Measurements from ENCODE around the gene EIF4G3. TPM values are rescaled to one million over a fixed set of nuclear protein-coding genes. Genes with fewer than 3 reads are reported as not detected.
"Not testable (repeated sequence)": the region's sequence is repeated elsewhere in the genome, so short reads cannot be mapped to it uniquely, and the experiment has no call there.

The EIF4G3 gene
- total and polyA plus RNA-seq, 3 experiments from 2014 or later = 13.0 to 51.3 (median 46.8) TPM

DNA sequence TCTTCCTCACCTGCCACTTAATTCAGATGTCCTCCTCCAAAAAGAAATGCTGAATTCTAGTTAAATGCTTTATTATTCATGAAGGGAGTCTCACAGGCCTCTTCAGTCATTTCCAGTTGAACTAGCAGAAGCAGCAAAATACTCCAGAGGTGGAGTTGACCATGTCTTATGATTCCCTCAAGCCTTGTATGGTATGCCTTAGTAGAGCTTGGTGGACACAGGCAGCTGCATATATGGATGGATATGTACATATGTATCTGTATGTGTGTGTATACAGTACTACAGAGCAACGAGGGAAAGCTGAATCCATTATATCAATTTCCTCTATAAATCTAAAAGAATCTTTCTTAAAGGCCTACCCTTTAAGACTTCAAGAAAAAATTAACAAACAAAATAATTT lies 306.0 kb downstream of the EIF4G3 start:
- Mint-ChIP-seq H3K4me3 (no peak overlapping the region), H3K4me1 (peaks cover 1 to 19% (median 8%) of the 10 kb centered on the region in 3 donors), H3K27ac (no peak overlapping the region), H3K36me3 (peaks cover 2 to 8% (median 6%) of the 10 kb centered on the region in 3 donors), H3K9me3 (no peaks in the 10 kb centered on the region), H3K27me3 (no peaks in the 10 kb centered on the region)
- Histone ChIP-seq H3K36me3 (ENCODE audit: insufficient read depth, low read length) (no peaks in the 10 kb centered on the region), H3K27me3 (ENCODE audit: insufficient read depth, low read length, poor library complexity, severe bottlenecking) (no peaks in the 10 kb centered on the region), H3K9me3 (ENCODE audit: low read length) (no peaks in the 10 kb centered on the region), H3K4me3 (ENCODE audit: low read length) (no peak overlapping the region), H3K4me1 (ENCODE audit: insufficient read depth, low read length) (no peaks in the 10 kb centered on the region), H3K27ac (ENCODE audit: low read depth, low read length) (no peak overlapping the region)
- no peak for DNase-seq
- ChIA-PET POLR2A (no interaction called here), CTCF (no interaction called here)

- no peaks in the 10 kb centered on the region for H3K4me1 ChIP-seq (ENCODE audit: insufficient read depth, low read length)
- H3K27ac Mint-ChIP-seq = no peak overlapping the region
- no peaks in the 10 kb centered on the region for H3K9me3 ChIP-seq (ENCODE audit: low read length)
- ChIA-PET CTCF (no interaction called here), POLR2A (no interaction called here)
- no peak overlapping the region for H3K4me3 ChIP-seq (ENCODE audit: low read length)
- H3K4me1 Mint-ChIP-seq = peaks cover 0 to 5% (median 0%) of the 10 kb centered on the region in 3 donors
- no peaks in the 10 kb centered on the region for H3K36me3 ChIP-seq (ENCODE audit: insufficient read depth, low read length)
- H3K27me3 ChIP-seq (ENCODE audit: insufficient read depth, low read length, poor library complexity, severe bottlenecking) = no peaks in the 10 kb centered on the region
- no peaks in the 10 kb centered on the region for H3K9me3 Mint-ChIP-seq
- H3K27ac ChIP-seq (ENCODE audit: low read depth, low read length) = no peak overlapping the region
- DNase-seq = no peak
- H3K27me3 Mint-ChIP-seq = no peaks in the 10 kb centered on the region
- no peak overlapping the region for H3K4me3 Mint-ChIP-seq
- peaks cover 2 to 19% (median 11%) of the 10 kb centered on the region in 3 donors for H3K36me3 Mint-ChIP-seq
Observed at GRCh38 chr1:20868263-20868662, 308.4 kb downstream of the EIF4G3 start.

DNA sequence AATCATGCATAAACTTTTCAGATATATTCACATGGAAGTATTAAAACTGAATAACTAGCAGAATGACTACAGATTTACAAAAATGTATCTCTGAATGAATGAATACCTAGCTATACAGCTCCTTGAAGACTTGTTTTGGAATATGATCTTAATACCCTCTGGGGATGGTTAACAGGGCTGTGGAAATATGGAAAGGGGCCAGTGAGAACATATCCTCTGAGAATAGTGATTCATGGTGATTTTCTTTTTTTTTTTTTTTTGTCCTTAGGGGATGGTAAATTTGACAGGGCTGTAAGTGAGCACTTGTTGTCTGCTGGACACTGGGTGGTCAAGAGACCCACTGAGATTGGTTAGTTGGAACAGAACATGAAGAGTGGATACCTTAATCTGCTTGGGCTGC lies 308.9 kb downstream of the EIF4G3 start:
- H3K36me3 ChIP-seq (ENCODE audit: insufficient read depth, low read length) = no peaks in the 10 kb centered on the region
- Mint-ChIP-seq H3K27me3 (no peaks in the 10 kb centered on the region), H3K9me3 (no peaks in the 10 kb centered on the region), H3K4me3 (no peak overlapping the region), H3K36me3 (peaks cover 2 to 22% (median 11%) of the 10 kb centered on the region in 3 donors), H3K4me1 (peaks cover 0 to 1% (median 0%) of the 10 kb centered on the region in 3 donors), H3K27ac (no peak overlapping the region)
- no peaks in the 10 kb centered on the region for H3K9me3 ChIP-seq (ENCODE audit: low read length)
- ChIA-PET POLR2A (no interaction called here), CTCF (no interaction called here)
- no peaks in the 10 kb centered on the region for H3K4me1 ChIP-seq (ENCODE audit: insufficient read depth, low read length)
- H3K27me3 ChIP-seq (ENCODE audit: insufficient read depth, low read length, poor library complexity, severe bottlenecking) = no peaks in the 10 kb centered on the region
- DNase-seq = no peak
- H3K27ac ChIP-seq (ENCODE audit: low read depth, low read length) = no peak overlapping the region
- H3K4me3 ChIP-seq (ENCODE audit: low read length) = no peak overlapping the region

DNA sequence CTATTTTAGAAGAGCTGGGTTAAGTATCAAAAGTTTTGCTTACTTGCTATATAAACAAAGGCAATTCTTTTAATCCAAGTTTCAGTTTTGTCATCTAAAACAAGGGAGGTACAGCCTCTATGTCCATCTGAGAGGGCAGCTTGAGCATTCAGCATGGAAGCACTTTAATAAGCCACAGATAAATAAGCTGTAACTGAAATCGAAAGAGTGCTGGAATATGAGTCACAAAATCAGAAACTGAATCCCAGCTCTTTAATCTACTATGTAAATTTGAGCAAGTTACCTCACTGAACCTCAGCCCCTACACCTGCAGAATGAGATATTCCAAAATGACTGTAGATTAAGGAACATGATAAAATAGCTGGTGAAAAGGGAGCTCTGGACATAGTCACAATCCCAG lies 309.6 kb downstream of the EIF4G3 start:
- no peaks in the 10 kb centered on the region for H3K9me3 ChIP-seq (ENCODE audit: low read length)
- H3K4me1 Mint-ChIP-seq = no peaks in the 10 kb centered on the region
- no peaks in the 10 kb centered on the region for H3K4me1 ChIP-seq (ENCODE audit: insufficient read depth, low read length)
- no peak overlapping the region for H3K4me3 ChIP-seq (ENCODE audit: low read length)
- no peak for DNase-seq
- peak overlapping the region in 1 of 8 donors; percentile 61 for H3K27ac Mint-ChIP-seq
- CTCF ChIA-PET = no interaction called here
- H3K27me3 Mint-ChIP-seq = no peaks in the 10 kb centered on the region
- H3K9me3 Mint-ChIP-seq = no peaks in the 10 kb centered on the region
- no peak overlapping the region for H3K4me3 Mint-ChIP-seq
- no peaks in the 10 kb centered on the region for H3K36me3 ChIP-seq (ENCODE audit: insufficient read depth, low read length)
- POLR2A ChIA-PET = no interaction called here
- peaks cover 2 to 27% (median 11%) of the 10 kb centered on the region in 3 donors for H3K36me3 Mint-ChIP-seq
- H3K27ac ChIP-seq (ENCODE audit: low read depth, low read length) = no peak overlapping the region
- H3K27me3 ChIP-seq (ENCODE audit: insufficient read depth, low read length, poor library complexity, severe bottlenecking) = no peaks in the 10 kb centered on the region

GRCh38 chr1:20865001-20865400 lies 311.7 kb downstream of the EIF4G3 start:
- Mint-ChIP-seq H3K4me3 (no peak overlapping the region), H3K27ac (no peak overlapping the region), H3K9me3 (no peaks in the 10 kb centered on the region), H3K4me1 (no peaks in the 10 kb centered on the region), H3K27me3 (no peaks in the 10 kb centered on the region), H3K36me3 (peaks cover 11 to 45% (median 12%) of the 10 kb centered on the region in 3 donors)
- no peaks in the 10 kb centered on the region for H3K27me3 ChIP-seq (ENCODE audit: insufficient read depth, low read length, poor library complexity, severe bottlenecking)
- CTCF ChIA-PET = interaction anchor here (1.2 kb wide), 1 partner anchor 330 kb away, joined by 3 read pairs; no protein-coding TSS in a partner anchor
- H3K4me1 ChIP-seq (ENCODE audit: insufficient read depth, low read length) = no peaks in the 10 kb centered on the region
- no peak overlapping the region for H3K4me3 ChIP-seq (ENCODE audit: low read length)
- no peaks in the 10 kb centered on the region for H3K9me3 ChIP-seq (ENCODE audit: low read length)
- DNase-seq = no peak
- no peaks in the 10 kb centered on the region for H3K36me3 ChIP-seq (ENCODE audit: insufficient read depth, low read length)
- H3K27ac ChIP-seq (ENCODE audit: low read depth, low read length) = no peak overlapping the region
- POLR2A ChIA-PET = no interaction called here

GRCh38 chr1:20854529-20854928 lies 322.2 kb downstream of the EIF4G3 start:
- CTCF ChIA-PET = no interaction called here
- Mint-ChIP-seq H3K9me3 (no peaks in the 10 kb centered on the region), H3K4me3 (no peak overlapping the region), H3K27ac (no peak overlapping the region), H3K4me1 (no peaks in the 10 kb centered on the region), H3K36me3 (peaks cover 12 to 66% (median 36%) of the 10 kb centered on the region in 3 donors), H3K27me3 (peaks cover 0 to 1% of the 10 kb centered on the region in 2 donors)
- Histone ChIP-seq H3K4me1 (ENCODE audit: insufficient read depth, low read length) (no peaks in the 10 kb centered on the region), H3K36me3 (ENCODE audit: insufficient read depth, low read length) (no peaks in the 10 kb centered on the region), H3K4me3 (ENCODE audit: low read length) (no peak overlapping the region), H3K27ac (ENCODE audit: low read depth, low read length) (no peak overlapping the region), H3K9me3 (ENCODE audit: low read length) (no peaks in the 10 kb centered on the region), H3K27me3 (ENCODE audit: insufficient read depth, low read length, poor library complexity, severe bottlenecking) (no peaks in the 10 kb centered on the region)
- POLR2A ChIA-PET = no interaction called here
- no peak for DNase-seq

- H3K9me3 ChIP-seq (ENCODE audit: low read length); H3K4me3 Mint-ChIP-seq; H3K9me3 Mint-ChIP-seq; H3K4me1 ChIP-seq (ENCODE audit: insufficient read depth, low read length); POLR2A ChIA-PET; H3K4me3 ChIP-seq (ENCODE audit: low read length); H3K4me1 Mint-ChIP-seq; CTCF ChIA-PET; H3K27me3 Mint-ChIP-seq; DNase-seq; H3K27ac ChIP-seq (ENCODE audit: low read depth, low read length); H3K27ac Mint-ChIP-seq; H3K36me3 ChIP-seq (ENCODE audit: insufficient read depth, low read length); H3K27me3 ChIP-seq (ENCODE audit: insufficient read depth, low read length, poor library complexity, severe bottlenecking): not testable (repeated sequence)
- H3K36me3 Mint-ChIP-seq = peaks cover 13 to 65% (median 30%) of the 10 kb centered on the region in 3 donors
Observed at GRCh38 chr1:20851791-20852190, 324.9 kb downstream of the EIF4G3 start.

DNA sequence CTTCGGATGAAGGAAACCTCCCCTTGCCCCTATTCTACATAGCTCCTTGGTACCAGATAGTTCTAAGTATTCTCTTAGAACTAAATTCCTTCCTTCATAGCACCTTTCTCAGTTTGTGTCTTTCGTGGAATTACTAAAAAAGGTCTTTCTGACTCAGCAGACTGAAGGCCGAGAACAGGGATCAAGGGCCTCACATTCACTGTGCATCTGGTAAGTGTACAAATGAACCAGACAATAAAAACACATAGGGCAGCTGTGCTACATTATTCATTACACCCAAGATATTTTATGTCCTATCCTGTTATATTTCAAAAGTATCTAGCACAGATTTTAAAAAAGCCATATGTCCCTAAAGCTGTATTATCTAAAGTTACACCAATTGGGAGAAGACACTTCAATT lies 326.7 kb downstream of the EIF4G3 start:
- ChIA-PET POLR2A (no interaction called here), CTCF (interaction anchor here (1.4 kb wide), 1 partner anchor 12 kb away, joined by 3 read pairs; no protein-coding TSS in a partner anchor)
- peaks cover 0 to 1% of the 10 kb centered on the region in 2 donors for H3K27me3 Mint-ChIP-seq

DNA sequence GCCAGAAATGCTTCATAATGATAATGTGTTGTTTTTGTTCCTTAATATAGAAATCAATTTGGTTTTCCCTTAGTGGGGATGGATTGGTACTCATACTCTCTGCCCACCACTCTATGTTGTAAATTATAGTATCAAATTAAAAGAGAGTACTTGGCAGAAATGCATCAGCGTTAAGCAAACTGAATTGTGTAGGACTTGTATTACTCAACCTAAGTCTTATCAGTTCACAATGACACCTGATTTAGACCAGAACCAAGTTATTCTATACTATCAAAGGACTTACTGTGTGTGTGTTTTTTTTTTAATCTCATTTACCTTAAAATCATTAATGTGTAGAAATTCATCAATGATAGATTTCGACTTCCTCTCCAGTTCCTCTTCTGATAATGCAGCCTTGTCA lies 327.6 kb downstream of the EIF4G3 start:
- Mint-ChIP-seq H3K4me3 (no peak overlapping the region), H3K27ac (no peak overlapping the region), H3K4me1 (no peaks in the 10 kb centered on the region), H3K9me3 (no peaks in the 10 kb centered on the region), H3K36me3 (peaks cover 13 to 69% (median 34%) of the 10 kb centered on the region in 3 donors), H3K27me3 (peaks cover 0 to 1% of the 10 kb centered on the region in 2 donors)
- Histone ChIP-seq H3K27me3 (ENCODE audit: insufficient read depth, low read length, poor library complexity, severe bottlenecking) (no peaks in the 10 kb centered on the region), H3K27ac (ENCODE audit: low read depth, low read length) (no peak overlapping the region), H3K9me3 (ENCODE audit: low read length) (no peaks in the 10 kb centered on the region), H3K4me3 (ENCODE audit: low read length) (no peak overlapping the region), H3K4me1 (ENCODE audit: insufficient read depth, low read length) (no peaks in the 10 kb centered on the region), H3K36me3 (ENCODE audit: insufficient read depth, low read length) (no peaks in the 10 kb centered on the region)
- POLR2A ChIA-PET = no interaction called here
- no peak for DNase-seq
- CTCF ChIA-PET = interaction anchor here (1.4 kb wide), 1 partner anchor 11 kb away, joined by 3 read pairs; no protein-coding TSS in a partner anchor

More for the DNA sequence above, 326.7 kb downstream of the EIF4G3 start:
- Histone ChIP-seq H3K4me1 (ENCODE audit: insufficient read depth, low read length) (no peaks in the 10 kb centered on the region), H3K9me3 (ENCODE audit: low read length) (no peaks in the 10 kb centered on the region), H3K36me3 (ENCODE audit: insufficient read depth, low read length) (no peaks in the 10 kb centered on the region), H3K27ac (ENCODE audit: low read depth, low read length) (no peak overlapping the region), H3K4me3 (ENCODE audit: low read length) (no peak overlapping the region), H3K27me3 (ENCODE audit: insufficient read depth, low read length, poor library complexity, severe bottlenecking) (no peaks in the 10 kb centered on the region)
- H3K9me3 Mint-ChIP-seq = no peaks in the 10 kb centered on the region
- peak overlapping the region in 1 of 8 donors; percentile 17 for H3K27ac Mint-ChIP-seq
- peaks cover 13 to 68% (median 33%) of the 10 kb centered on the region in 3 donors for H3K36me3 Mint-ChIP-seq
- no peak overlapping the region for H3K4me3 Mint-ChIP-seq
- DNase-seq = no peak
- no peaks in the 10 kb centered on the region for H3K4me1 Mint-ChIP-seq
